ENCODE data around the gene KIFAP3.

DNA sequence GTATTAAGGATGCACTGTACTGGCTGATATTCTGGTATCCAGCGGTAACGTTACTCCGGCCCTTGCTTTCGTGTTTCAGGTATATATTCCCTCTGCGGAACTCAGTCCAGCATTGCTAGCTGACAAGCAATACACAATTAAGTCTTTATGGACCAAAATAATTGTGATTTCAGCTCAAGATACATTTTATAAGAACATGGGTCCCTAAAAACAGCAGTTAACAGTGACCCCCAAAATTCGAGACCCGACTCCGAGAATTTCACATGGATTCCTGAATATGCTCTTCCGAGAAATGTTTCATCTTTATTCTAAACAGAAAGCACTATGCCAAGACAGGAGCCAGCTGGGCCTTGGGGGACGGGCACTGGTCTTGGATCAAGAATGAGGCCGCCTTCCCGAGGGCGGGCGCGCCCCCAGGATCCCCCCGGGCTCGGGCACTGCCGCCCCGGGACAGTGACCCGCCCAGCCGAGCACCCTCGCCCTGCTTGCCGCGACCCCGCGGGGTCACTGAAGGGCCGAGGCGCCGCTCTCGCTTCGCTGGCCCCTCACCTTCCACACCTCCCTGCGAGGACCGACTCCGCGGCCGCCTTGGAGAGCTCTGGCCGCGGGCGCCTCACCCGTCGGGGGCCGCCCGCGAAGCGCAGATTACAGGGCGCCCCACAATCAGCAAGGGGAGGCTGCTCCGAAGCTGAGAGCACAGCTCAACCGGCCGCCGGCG, 181.4 kb downstream of the KIFAP3 start:
- no peak for TF ChIP-seq POLR2AphosphoS5 (IDR thresholded peaks at IDR 0.05; ENCODE audit: borderline replicate concordance, low read depth, low read length)
- no peak for TF ChIP-seq EZH2 (IDR thresholded peaks at IDR 0.05)
- TF ChIP-seq FOXP2 (optimal IDR thresholded peaks at IDR 0.05; ENCODE audit: control extremely low read depth, extremely low read length, insufficient read depth), result no peak
